HepG2 (cell line): ENCODE measurements around the gene DSE. TPM values are rescaled to one million over a fixed set of nuclear protein-coding genes. Genes with fewer than 3 reads are reported as not detected.

Experiments used
- ATAC-seq: fragments of 200-7000 bp; cut with Tn5 transposase; 3 replicates; pipeline ENCODE4 v1.9.1; 2020; ENCODE audit warnings: mild to moderate bottlenecking, moderate library complexity
- BruUV-seq: library from RNA; stranded (reverse); fragments of 400-500 nt; replicated peaks from 2 replicates; lab custom pipeline; 2021; lab: Mats Ljungman, UMichigan
- CTCF ChIA-PET: fragments of 300-600 bp; formaldehyde crosslinking; extraction: SDS; loops from one replicate; lab custom pipeline; 2021; ENCODE audit warnings: low total read pairs, inconsistent platforms, low intra/inter-chr PET ratio; lab: Yijun Ruan, JAX
- POLR2A ChIA-PET: fragments of 350-600 bp; sonication (Branson Sonifier 250); formaldehyde crosslinking; loops from one replicate; lab custom pipeline; 2020; ENCODE audit warnings: antibody characterized with exemption, inconsistent platforms; lab: Yijun Ruan, JAX
- DNase-seq: peaks from one replicate; pipeline ENCODE4 v3.0.0-alpha.2; 2015; ENCODE audit warnings: low spot score
- FAIRE-seq: peaks from 3 replicates; lab custom pipeline; 2011; peaks lifted over from hg19 to GRCh38; lab: Jason Lieb, UNC
- H2AFZ ChIP-seq: one replicate; pipeline ENCODE4 v1.6.1; 2011; ENCODE audit warnings: low read length, inconsistent platforms
- H3K27ac ChIP-seq: fragments of 300-600 bp; 3 replicates; pipeline ENCODE4 v1.8.0; 2011; ENCODE audit warnings: mixed run types, mild to moderate bottlenecking, mixed read lengths, low read length, inconsistent platforms; ENCODE audit not compliant: insufficient read depth; ENCODE audit errors: extremely low read length
- H3K27me3 ChIP-seq, 2 experiments: fragments of 200-600 bp in 1 of 2; 2 replicates in 1 of 2; 3 replicates in 1 of 2; pipeline versions ENCODE4 v1.6.0 to v1.8.0; 2011; ENCODE audit warnings: low read length in 2 of 2, mild to moderate bottlenecking in 2 of 2, moderate library complexity in 2 of 2, inconsistent platforms in 1 of 2; ENCODE audit not compliant: insufficient read depth in 2 of 2, control insufficient read depth in 1 of 2
- H3K36me3 ChIP-seq, 2 experiments: fragments of 200-600 bp in 1 of 2; replicated peaks in 1 of 2; 2 replicates in 1 of 2; 3 replicates in 1 of 2; pipeline versions ENCODE4 v1.5.1 to v1.8.0; 2011; ENCODE audit warnings: low read length in 2 of 2, inconsistent platforms in 1 of 2; ENCODE audit not compliant: insufficient read depth in 2 of 2, control insufficient read depth in 1 of 2
- H3K4me1 ChIP-seq: 2 replicates; pipeline ENCODE4 v1.5.1; 2012; ENCODE audit warnings: low read length, inconsistent platforms; ENCODE audit not compliant: insufficient read depth
- H3K4me2 ChIP-seq: 2 replicates; pipeline ENCODE4 v1.6.0; 2011; ENCODE audit warnings: low read depth, low read length, inconsistent platforms
- H3K4me3 ChIP-seq, 3 experiments: fragments of 200-600 bp in 1 of 3; sonication (generic), shearing (Covaris generic) in 1 of 3; replicated peaks in 1 of 3; 2 replicates each; pipeline ENCODE4 v1.5.1; 2011 to 2016; ENCODE audit warnings: low read length in 3 of 3, inconsistent platforms in 2 of 3, low read depth in 2 of 3, mild to moderate bottlenecking in 2 of 3, control low read depth in 1 of 3, mixed read lengths in 1 of 3; ENCODE audit not compliant: insufficient read depth in 1 of 3
- H3K79me2 ChIP-seq: one replicate; pipeline ENCODE4 v1.6.1; 2011; ENCODE audit warnings: low read length, inconsistent platforms; ENCODE audit not compliant: insufficient read depth
- H3K9ac ChIP-seq: 2 replicates; pipeline ENCODE4 v1.6.0; 2011; ENCODE audit warnings: mild to moderate bottlenecking, low read depth, low read length, inconsistent platforms; ENCODE audit not compliant: insufficient read depth
- H3K9me3 ChIP-seq: 2 replicates; pipeline ENCODE4 v1.5.1; 2012; ENCODE audit warnings: mild to moderate bottlenecking, low read length
- H4K20me1 ChIP-seq: 2 replicates; pipeline ENCODE4 v1.6.0; 2011; ENCODE audit warnings: inconsistent platforms, mild to moderate bottlenecking, low read length, moderate library complexity; ENCODE audit not compliant: insufficient read depth
- ATF1 ChIP-seq: IDR thresholded peaks from 2 replicates; pipeline ENCODE4 v1.6.1; 2016; ENCODE audit warnings: mild to moderate bottlenecking, control low read depth
- GLI4 ChIP-seq: sonication (generic); formaldehyde crosslinking; IDR thresholded peaks from 2 replicates; pipeline ENCODE4 v1.5.1; 2020; ENCODE audit warnings: missing genetic modification reagents, mild to moderate bottlenecking, moderate library complexity, borderline replicate concordance
- RBM22 ChIP-seq: fragments of 200-400 bp; formaldehyde crosslinking; optimal IDR thresholded peaks from 2 replicates; pipeline ENCODE3; 2017; ENCODE audit warnings: mild to moderate bottlenecking, low read length, moderate library complexity
- RFXANK ChIP-seq: IDR thresholded peaks from 2 replicates; pipeline ENCODE4 v1.6.1; 2016
- TBX3 ChIP-seq: fragments of 450-650 bp; IDR thresholded peaks from 2 replicates; pipeline ENCODE4 v1.6.1; 2017; ENCODE audit warnings: antibody characterized with exemption, mild to moderate bottlenecking, inconsistent platforms, borderline replicate concordance
- ZNF12 ChIP-seq: sonication (generic); formaldehyde crosslinking; IDR thresholded peaks from 2 replicates; pipeline ENCODE4 v1.5.0; 2020; ENCODE audit warnings: missing genetic modification reagents
- ZNF30 ChIP-seq: sonication (generic); formaldehyde crosslinking; IDR thresholded peaks from 2 replicates; pipeline ENCODE4 v1.5.0; 2020; ENCODE audit warnings: mild to moderate bottlenecking, missing genetic modification reagents
- ZNF44 ChIP-seq: sonication (generic); formaldehyde crosslinking; IDR thresholded peaks from 2 replicates; pipeline ENCODE4 v1.5.1; 2020; ENCODE audit warnings: mild to moderate bottlenecking, missing genetic modification reagents
- ZNF674 ChIP-seq: sonication (generic); formaldehyde crosslinking; IDR thresholded peaks from 2 replicates; pipeline ENCODE4 v1.5.0; 2020; ENCODE audit warnings: low read depth, mild to moderate bottlenecking, missing genetic modification reagents
- ZNF746 ChIP-seq: sonication (generic); formaldehyde crosslinking; IDR thresholded peaks from 2 replicates; pipeline ENCODE4 v1.8.0; 2022; ENCODE audit warnings: mild to moderate bottlenecking, missing genetic modification reagents
- ZNF749 ChIP-seq: sonication (generic); formaldehyde crosslinking; IDR thresholded peaks from 2 replicates; pipeline ENCODE4 v1.8.0; 2022; ENCODE audit warnings: mild to moderate bottlenecking, missing genetic modification reagents, moderate library complexity, borderline replicate concordance
- ZNF891 ChIP-seq: sonication (generic); formaldehyde crosslinking; IDR thresholded peaks from 2 replicates; pipeline ENCODE4 v1.5.0; 2020; ENCODE audit warnings: mild to moderate bottlenecking, missing genetic modification reagents
- WGBS: methylation state at CpG from one replicate; pipeline ENCODE4 v1.1.6; 2017; ENCODE audit warnings: low lambda C conversion rate; 5-methylcytosine and 5-hydroxymethylcytosine counted together
- in situ Hi-C: cut with HindIII; loops from 2 replicates; pipeline ENCODE4 v1.10.0; 2017; ENCODE audit warnings: low pct_unique_long_range_greater_than_20kb; ENCODE audit not compliant: extremely low pct_ligation_motif_present
- intact Hi-C: fragments of 100-400 bp; cut with micrococcal nuclease; formaldehyde crosslinking; loops from one replicate; pipeline ENCODE4 v1.10.0; 2022; ENCODE audit not compliant: unreplicated experiment
- polyA plus RNA-seq, 8 experiments: library from polyadenylated mRNA; depleted of rRNA in 3 of 8; stranded (reverse) in 7 of 8; unstranded in 1 of 8; fragments of >200 nt; fragmentation: Illumina TruSeq in 4 of 8; extraction: Trizol in 4 of 8; gene quantifications; 2 replicates each; pipeline versions ENCODE4 v1.2.1 to v1.2.3, GENCODE V29; 2011 to 2016; ENCODE audit warnings: low read depth in 4 of 8, missing spikeins in 1 of 8, mixed read lengths in 1 of 8; ENCODE audit not compliant: insufficient read depth in 1 of 8
- total RNA-seq, 5 experiments: library from RNA; depleted of rRNA; stranded (reverse); fragments of >200 nt; fragmentation: Illumina TruSeq; extraction: Trizol; gene quantifications; 2 replicates each; pipeline ENCODE4 v1.2.3, GENCODE V29; 2016; ENCODE audit warnings: low read depth in 1 of 5
- TF ChIP-seq, protein P1 (sequence below): sonication (generic); formaldehyde crosslinking; IDR thresholded peaks from 2 replicates; pipeline ENCODE4 v1.4.0; 2020; ENCODE audit warnings: missing genetic modification reagents, mild to moderate bottlenecking, borderline replicate concordance
- TF ChIP-seq, protein P2 (sequence below): sonication (generic); formaldehyde crosslinking; IDR thresholded peaks from 2 replicates; pipeline ENCODE4 v1.4.0; 2020; ENCODE audit warnings: missing genetic modification reagents, borderline replicate concordance

Gene DSE
- total and polyA plus RNA-seq, 2 of the 13 experiments (the other 11 are each of a cell fraction or from before 2014, with no cell fraction given), result 2.6 to 4.6 TPM

DNA sequence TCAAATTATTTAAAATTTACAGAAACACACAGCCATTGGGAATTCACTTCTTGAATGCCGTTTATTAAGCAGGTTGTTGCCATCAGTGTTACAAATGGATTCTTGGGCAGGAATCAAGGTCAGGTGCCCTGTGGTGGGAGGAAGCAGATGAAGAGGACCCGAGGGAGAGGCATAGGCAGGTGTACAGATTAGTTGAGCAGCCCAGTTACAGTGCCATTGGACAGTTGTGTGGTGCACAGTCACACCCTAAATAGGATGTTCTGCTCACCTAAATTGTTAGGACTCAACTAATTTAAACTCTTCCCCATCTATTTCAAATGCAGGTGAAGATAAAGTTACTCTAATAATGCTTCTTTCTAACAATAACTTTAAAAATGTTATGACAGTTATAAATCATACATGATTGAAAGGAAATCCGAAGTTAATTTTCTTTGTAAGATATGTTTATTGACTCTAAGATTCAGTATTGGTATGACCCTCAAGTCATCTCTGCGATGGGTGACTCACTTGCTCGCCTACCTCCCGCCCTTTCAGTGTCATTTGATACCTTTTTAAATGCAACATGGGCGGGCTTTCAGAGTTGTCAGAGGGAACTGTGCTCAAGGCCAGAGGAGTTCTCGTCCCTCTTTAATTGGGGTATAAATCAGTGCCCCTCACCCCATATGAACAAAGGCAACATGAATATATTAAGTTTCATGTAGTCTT, 35.1 kb downstream of the DSE start (continued):
- TF ChIP-seq ZNF749 (CRISPR knock-in tag), result no peak

DNA sequence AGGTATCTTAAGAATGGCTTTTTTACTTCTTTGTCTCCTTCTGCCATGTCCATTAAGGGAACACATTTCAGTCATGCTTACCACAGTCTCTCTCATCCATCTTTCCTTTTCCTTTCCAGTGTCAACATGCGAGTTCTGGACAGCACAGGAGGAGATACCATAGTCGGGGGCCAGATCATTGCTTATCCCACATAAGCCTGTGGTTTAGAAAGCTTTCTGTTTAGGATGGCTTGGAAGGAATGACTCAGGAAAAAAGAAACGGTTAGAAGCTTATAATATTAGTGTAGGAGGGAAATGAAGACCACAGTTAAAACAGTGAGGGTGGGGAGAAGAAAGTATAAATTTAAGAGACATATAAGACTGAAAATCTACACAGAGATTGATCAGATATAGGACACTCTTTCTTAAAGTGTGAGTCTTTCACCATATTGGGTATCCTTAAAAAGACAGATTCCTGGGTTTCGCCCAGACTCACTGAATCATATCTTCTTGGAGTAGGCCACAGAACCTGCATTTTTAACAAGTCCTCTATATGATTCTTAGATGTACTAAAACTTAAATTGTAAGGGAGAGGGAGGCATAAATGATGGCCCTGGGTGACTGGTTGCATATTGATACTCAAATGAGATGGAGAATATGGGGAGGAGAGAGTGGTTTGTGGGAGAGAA, 36.1 kb downstream of the DSE start:
- POLR2A ChIA-PET, result no interaction called here
- CTCF ChIA-PET, result no interaction called here
- no TSS peak for BruUV-seq
- 16% methylated on average over 4 of the region's 4 CpGs for WGBS
- H3K4me3 ChIP-seq, result no peak overlapping the region
- no peaks in the 10 kb centered on the region for H3K79me2 ChIP-seq
- no peaks in the 10 kb centered on the region for H3K36me3 ChIP-seq
- no peaks in the 10 kb centered on the region for H3K4me1 ChIP-seq
- in situ Hi-C loops, result no loop called here
- TF ChIP-seq, protein P1, sequence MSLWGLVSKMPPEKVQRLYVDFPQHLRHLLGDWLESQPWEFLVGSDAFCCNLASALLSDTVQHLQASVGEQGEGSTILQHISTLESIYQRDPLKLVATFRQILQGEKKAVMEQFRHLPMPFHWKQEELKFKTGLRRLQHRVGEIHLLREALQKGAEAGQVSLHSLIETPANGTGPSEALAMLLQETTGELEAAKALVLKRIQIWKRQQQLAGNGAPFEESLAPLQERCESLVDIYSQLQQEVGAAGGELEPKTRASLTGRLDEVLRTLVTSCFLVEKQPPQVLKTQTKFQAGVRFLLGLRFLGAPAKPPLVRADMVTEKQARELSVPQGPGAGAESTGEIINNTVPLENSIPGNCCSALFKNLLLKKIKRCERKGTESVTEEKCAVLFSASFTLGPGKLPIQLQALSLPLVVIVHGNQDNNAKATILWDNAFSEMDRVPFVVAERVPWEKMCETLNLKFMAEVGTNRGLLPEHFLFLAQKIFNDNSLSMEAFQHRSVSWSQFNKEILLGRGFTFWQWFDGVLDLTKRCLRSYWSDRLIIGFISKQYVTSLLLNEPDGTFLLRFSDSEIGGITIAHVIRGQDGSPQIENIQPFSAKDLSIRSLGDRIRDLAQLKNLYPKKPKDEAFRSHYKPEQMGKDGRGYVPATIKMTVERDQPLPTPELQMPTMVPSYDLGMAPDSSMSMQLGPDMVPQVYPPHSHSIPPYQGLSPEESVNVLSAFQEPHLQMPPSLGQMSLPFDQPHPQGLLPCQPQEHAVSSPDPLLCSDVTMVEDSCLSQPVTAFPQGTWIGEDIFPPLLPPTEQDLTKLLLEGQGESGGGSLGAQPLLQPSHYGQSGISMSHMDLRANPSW (CRISPR knock-in tag), result no peak
- TF ChIP-seq RFXANK (no peak), ZNF891 (no peak), TBX3 (no peak), ZNF12 (CRISPR knock-in tag) (no peak), GLI4 (CRISPR knock-in tag) (no peak), ATF1 (CRISPR knock-in tag) (no peak), ZNF746 (no peak), RBM22 (no peak), ZNF30 (CRISPR knock-in tag) (no peak), ZNF44 (no peak), ZNF674 (CRISPR knock-in tag) (no peak)
- TF ChIP-seq, protein P2, sequence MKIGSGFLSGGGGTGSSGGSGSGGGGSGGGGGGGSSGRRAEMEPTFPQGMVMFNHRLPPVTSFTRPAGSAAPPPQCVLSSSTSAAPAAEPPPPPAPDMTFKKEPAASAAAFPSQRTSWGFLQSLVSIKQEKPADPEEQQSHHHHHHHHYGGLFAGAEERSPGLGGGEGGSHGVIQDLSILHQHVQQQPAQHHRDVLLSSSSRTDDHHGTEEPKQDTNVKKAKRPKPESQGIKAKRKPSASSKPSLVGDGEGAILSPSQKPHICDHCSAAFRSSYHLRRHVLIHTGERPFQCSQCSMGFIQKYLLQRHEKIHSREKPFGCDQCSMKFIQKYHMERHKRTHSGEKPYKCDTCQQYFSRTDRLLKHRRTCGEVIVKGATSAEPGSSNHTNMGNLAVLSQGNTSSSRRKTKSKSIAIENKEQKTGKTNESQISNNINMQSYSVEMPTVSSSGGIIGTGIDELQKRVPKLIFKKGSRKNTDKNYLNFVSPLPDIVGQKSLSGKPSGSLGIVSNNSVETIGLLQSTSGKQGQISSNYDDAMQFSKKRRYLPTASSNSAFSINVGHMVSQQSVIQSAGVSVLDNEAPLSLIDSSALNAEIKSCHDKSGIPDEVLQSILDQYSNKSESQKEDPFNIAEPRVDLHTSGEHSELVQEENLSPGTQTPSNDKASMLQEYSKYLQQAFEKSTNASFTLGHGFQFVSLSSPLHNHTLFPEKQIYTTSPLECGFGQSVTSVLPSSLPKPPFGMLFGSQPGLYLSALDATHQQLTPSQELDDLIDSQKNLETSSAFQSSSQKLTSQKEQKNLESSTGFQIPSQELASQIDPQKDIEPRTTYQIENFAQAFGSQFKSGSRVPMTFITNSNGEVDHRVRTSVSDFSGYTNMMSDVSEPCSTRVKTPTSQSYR (CRISPR knock-in tag), result no peak
- TF ChIP-seq, all 625 proteins: peak for 0
- Histone ChIP-seq H3K9me3 (no peaks in the 10 kb centered on the region), H3K27ac (no peak overlapping the region), H4K20me1 (no peaks in the 10 kb centered on the region), H3K4me2 (no peak overlapping the region), H3K27me3 (peaks cover 1 to 11% of the 10 kb centered on the region in 2 experiments; a peak in 2 of 5 replicates), H3K9ac (no peak overlapping the region), H2AFZ (no peak overlapping the region)
- DNase-seq, result no peak
- ATAC-seq, result no peak
- intact Hi-C loops, result no loop called here
- FAIRE-seq, result no peak
